Lower lobe of right lung (tissue), 2 donors: ENCODE measurements around the gene MTG1. TPM values are rescaled to one million over a fixed set of nuclear protein-coding genes. Genes with fewer than 3 reads are reported as not detected.

Experiments used
- ATAC-seq, 2 donors: fragments of 200-7000 bp; cut with Tn5 transposase; one replicate each; pipeline ENCODE4 v1.9.1; 2020 to 2022; ENCODE audit warnings: mild to moderate bottlenecking in 2 of 2, moderate library complexity in 2 of 2
- DNase-seq: peaks from one replicate; pipeline ENCODE4 v3.0.0-alpha.2; 2020
- H3K27ac ChIP-seq: fragments of 200-600 bp; one replicate; pipeline ENCODE4 v1.8.0; 2022
- H3K27me3 ChIP-seq: fragments of 200-600 bp; one replicate; pipeline ENCODE4 v1.8.0; 2022; ENCODE audit warnings: low read depth
- H3K36me3 ChIP-seq: fragments of 200-600 bp; one replicate; pipeline ENCODE4 v1.8.0; 2022; ENCODE audit warnings: mild to moderate bottlenecking
- H3K4me1 ChIP-seq: fragments of 200-600 bp; one replicate; pipeline ENCODE4 v1.8.0; 2022
- H3K4me3 ChIP-seq: fragments of 200-600 bp; one replicate; pipeline ENCODE4 v1.8.0; 2022; ENCODE audit warnings: mild to moderate bottlenecking
- H3K9me3 ChIP-seq: fragments of 200-600 bp; one replicate; pipeline ENCODE4 v1.8.0; 2022
- CTCF ChIP-seq: fragments of 200-600 bp; IDR thresholded peaks from one replicate; pipeline ENCODE4 v1.8.0; 2022; ENCODE audit warnings: antibody characterized with exemption, mild to moderate bottlenecking
- intact Hi-C: fragments of 100-400 bp; cut with DNase I; formaldehyde crosslinking; loops from one replicate; pipeline ENCODE4 v1.11.0; 2022
- total RNA-seq: library from RNA; stranded (reverse); fragmentation: NEBNext Ultra II Directional; extraction: Animal tissue kit (Norgen Biotek cat#: 25700); gene quantifications from one replicate; pipeline ENCODE4 v1.2.1, GENCODE V29; 2021
- donor health status: DM: no; HTN: yes; CAD: no; lungs with severe emphysema.

Gene MTG1
- total RNA-seq, 1 donor from 2014 or later, result 41.7 TPM

GRCh38 chr10:133458021-133458709 is 64.2 kb downstream of the MTG1 start:
- no peak overlapping the region for H3K4me3 ChIP-seq
- no peaks in the 10 kb centered on the region for H3K27me3 ChIP-seq
- no peaks in the 10 kb centered on the region for H3K9me3 ChIP-seq
- DNase-seq (no peak), ATAC-seq (no peak)
- no peaks in the 10 kb centered on the region for H3K36me3 ChIP-seq
- no peak for TF ChIP-seq CTCF
- no peaks in the 10 kb centered on the region for H3K4me1 ChIP-seq
- intact Hi-C loops, result no loop called here
- H3K27ac ChIP-seq, result no peak overlapping the region

GRCh38 chr10:133458710-133459453 is 64.9 kb downstream of the MTG1 start:
- no peak for TF ChIP-seq CTCF
- intact Hi-C loops, result no loop called here
- DNase-seq, result no peak

GRCh38 chr10:133459454-133460207 is 65.7 kb downstream of the MTG1 start:
- DNase-seq (no peak), ATAC-seq (no peak)
- intact Hi-C loops, result no loop called here

More at GRCh38 chr10:133458710-133459453, 64.9 kb downstream of the MTG1 start:
- no peak overlapping the region for H3K27ac ChIP-seq
- ATAC-seq, result no peak
- H3K27me3 ChIP-seq, result no peaks in the 10 kb centered on the region
- no peaks in the 10 kb centered on the region for H3K36me3 ChIP-seq
- no peaks in the 10 kb centered on the region for H3K4me1 ChIP-seq
- no peaks in the 10 kb centered on the region for H3K9me3 ChIP-seq
- H3K4me3 ChIP-seq, result no peak overlapping the region

GRCh38 chr10:133460208-133460769 is 66.3 kb downstream of the MTG1 start:
- intact Hi-C loops, result no loop called here
- Histone ChIP-seq H3K4me3 (no peak overlapping the region), H3K9me3 (no peaks in the 10 kb centered on the region), H3K36me3 (no peaks in the 10 kb centered on the region), H3K27ac (no peak overlapping the region), H3K27me3 (no peaks in the 10 kb centered on the region), H3K4me1 (no peaks in the 10 kb centered on the region)
- ATAC-seq, result no peak
- TF ChIP-seq CTCF, result no peak
- DNase-seq, result no peak

More at GRCh38 chr10:133459454-133460207, 65.7 kb downstream of the MTG1 start:
- Histone ChIP-seq H3K4me3 (no peak overlapping the region), H3K9me3 (no peaks in the 10 kb centered on the region), H3K4me1 (no peaks in the 10 kb centered on the region), H3K27me3 (no peaks in the 10 kb centered on the region), H3K36me3 (no peaks in the 10 kb centered on the region), H3K27ac (no peak overlapping the region)
- TF ChIP-seq CTCF, result no peak

- Histone ChIP-seq H3K36me3 (no peaks in the 10 kb centered on the region), H3K27me3 (no peaks in the 10 kb centered on the region), H3K4me3 (no peak overlapping the region), H3K27ac (no peak overlapping the region), H3K4me1 (no peaks in the 10 kb centered on the region), H3K9me3 (no peaks in the 10 kb centered on the region)
- no peak for TF ChIP-seq CTCF
- ATAC-seq, result no peak
- intact Hi-C loops, result no loop called here
- DNase-seq, result no peak
Observed at GRCh38 chr10:133461027-133461426, 67.1 kb downstream of the MTG1 start.
